NCI-H2227 (cell line): ENCODE measurements around the gene SAPCD1.
"Not testable (repeated sequence)": the region's sequence is repeated elsewhere in the genome, so short reads cannot be mapped to it uniquely, and the experiment has no call there.

Experiments
- DNase-seq: peaks from one replicate; lab custom pipeline; 2025; ENCODE audit not compliant: unreplicated experiment; lab: John Stamatoyannopoulos, UW

The SAPCD1 gene

DNA sequence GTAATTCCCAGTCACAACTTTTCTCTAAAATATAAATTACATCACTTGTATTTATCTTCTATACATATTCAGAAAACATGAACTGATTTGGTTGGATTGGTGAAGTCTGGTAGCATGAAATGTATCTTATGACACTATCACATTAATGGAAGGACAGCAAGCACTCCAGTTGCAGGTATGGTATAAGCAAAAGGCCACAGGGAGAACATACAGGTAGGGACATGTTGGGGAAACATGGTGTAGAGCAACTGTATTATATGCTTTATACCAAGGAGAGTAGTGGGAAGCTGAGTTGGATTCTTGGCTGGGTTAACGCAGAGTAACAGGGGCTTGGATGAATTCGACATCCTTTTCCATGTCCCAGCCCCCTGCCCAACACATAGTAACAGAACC is 34.5 kb downstream of the SAPCD1 start:
- DNase-seq = no peak

DNA sequence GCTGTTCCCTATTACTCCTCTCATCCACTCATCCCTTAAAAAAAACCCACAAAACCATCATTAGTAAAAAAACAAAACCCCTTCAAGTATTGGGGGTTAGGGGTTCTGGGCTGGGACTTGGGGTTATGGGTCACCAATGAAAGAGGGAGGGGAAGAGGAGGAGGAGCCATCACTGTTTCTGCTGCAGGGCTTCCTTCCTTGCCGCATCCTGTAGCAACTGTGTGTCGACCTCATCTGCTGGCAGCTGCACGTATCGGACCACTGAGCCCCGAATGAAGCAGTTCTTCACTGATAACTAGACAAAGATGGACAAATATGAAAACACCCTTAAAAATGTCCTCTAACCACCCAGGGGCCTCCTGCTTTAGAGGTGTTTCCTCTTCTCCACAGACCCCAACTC is 35.1 kb downstream of the SAPCD1 start:
- DNase-seq = no peak

DNA sequence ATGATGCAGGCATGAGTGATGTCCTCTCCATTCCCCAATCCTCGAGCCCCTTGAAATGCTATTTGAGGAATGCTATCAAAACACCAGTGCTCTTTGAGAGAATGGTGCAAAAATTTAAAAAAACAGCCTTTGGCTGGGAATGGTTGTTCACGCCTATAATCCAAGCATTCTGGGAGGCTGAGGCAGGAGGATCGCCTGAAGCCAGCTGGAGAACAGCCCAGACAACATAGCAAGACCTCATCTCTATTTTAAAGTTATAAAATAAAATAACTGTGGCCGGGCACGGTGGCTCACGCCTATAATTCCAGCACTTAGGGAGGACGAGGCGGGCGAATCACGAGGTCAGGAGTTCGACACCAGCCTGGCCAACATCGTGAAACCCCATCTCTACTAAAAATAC is 37.3 kb downstream of the SAPCD1 start:
- no peak for DNase-seq

DNA sequence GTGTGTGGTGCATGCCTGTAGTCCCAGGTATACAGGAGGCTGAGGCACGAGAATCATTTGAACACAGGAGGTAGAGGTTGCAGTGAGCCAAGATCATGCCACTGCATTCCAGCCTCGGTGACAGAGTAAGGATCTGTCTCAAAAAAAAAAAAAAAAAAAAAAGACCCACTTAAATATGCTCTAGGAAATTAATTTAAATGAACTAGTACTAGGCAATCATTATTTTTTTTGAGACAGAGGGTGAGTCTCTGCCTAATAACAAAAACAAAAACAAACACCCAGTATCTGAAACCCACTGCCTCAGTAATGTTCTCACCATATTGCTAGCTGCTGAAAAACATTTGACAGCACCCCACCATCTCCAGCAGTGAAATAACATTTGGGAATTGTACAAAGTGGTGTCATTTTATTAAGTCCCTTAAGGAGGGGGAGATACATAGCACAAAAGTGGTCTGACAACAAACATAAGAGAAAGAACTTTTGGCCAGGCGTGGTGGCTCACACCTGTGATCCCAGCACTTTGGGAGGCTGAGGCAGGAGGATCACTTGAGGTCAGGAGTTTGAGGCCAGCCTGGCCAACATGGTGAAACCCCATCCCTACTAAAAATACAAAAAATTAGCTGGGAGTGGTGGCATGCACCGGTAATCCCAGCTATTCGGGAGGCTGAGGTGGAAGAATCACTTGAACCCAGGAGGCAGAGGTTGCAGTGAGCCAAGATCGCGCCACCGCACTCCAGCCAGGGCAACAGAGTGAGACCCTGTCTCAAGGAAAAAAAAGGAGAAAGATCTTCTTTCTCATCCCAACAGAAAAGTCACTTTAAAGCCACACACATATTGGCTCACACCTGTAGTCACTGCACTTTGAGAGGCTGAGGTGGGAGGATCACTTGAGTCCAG is 38.8 kb downstream of the SAPCD1 start:
- DNase-seq = not testable (repeated sequence)

DNA sequence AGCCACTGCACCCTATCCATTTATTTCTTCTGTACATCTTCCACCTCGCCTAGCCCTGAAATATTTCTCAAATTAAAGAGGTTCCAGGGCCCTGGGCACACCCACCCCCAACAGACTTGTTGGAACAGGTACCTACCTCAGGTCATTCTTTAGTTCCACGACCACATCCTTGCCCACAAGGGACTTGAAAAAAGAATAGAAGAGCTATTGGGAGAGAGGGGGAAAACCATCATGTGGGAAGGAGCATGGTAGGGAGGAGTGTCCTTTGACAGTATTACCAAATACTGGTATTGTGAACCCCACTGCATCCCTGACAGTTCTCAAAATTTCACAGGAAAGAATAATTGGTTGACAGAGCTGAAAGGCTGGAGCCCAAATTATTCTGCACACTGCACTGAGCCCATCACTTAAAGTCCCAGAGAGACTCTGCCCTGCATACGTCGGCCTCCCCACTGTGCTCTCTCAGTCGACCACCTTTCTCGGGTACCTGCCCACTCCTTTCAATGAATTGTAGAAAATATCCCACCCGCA is 43.5 kb downstream of the SAPCD1 start:
- no peak for DNase-seq

DNA sequence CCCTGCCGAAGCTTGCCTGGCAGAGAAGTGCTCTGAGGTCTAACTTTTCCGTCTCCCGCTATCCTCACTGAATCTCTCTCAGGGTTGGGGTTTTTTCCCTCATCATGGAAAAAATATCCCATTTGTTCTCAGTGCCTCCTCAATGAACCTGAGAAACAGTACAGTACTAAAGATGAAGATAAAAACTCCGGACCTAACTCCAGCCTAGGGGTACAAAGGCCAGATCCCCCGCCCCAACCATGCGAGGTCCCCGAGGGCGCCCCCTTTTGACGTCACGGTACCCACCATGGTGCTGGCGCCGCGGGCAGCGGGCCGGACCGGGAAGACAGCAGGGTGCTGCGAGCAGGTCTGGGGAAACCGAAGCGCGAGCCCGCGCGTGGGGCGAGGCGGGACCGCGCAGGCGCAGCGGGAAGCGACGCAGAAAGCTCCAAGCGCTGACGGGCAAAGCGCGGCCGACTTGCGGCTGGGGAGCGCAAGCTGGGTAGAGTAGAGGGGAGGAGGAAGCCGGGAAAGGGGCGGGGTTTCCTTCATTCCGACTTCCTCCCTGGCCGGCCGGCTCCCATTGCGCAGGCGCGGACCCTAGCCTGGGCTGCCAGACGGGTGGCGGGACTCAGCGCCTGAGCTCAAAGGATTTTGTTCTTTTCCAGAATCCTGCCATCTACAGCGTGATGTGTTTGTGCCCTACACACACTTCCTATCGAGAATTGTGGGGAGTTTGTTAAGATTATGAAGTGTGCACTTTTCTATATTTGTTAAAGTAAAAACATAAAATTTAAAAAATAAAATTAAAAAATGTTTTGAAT is 44.2 kb downstream of the SAPCD1 start, which contains the start of gene LSM2:
LSM2 (minus strand) TSS at position 497 of the 803 bp plus-strand sequence; CDS start at position 288, 209 bp downstream.
- peak; percentile 98 for DNase-seq

DNA sequence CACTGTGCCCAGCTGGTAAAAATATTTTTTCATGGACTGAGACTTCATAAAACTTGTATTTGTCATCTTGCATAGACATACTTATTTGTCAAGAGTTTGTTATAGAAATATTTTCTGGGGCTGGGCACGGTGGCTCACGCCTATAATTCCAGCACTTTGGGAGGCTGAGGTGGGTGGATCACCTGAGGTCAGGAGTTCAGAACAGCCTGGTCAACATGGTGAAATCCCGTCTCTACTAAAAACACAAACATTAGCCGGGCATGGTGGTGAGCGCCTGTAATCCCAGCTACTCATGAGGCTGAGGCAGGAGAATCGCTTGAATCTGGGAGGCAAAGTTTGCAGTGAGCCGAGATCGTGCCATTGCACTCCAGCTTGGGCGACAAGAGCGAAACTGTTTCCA is 46.1 kb downstream of the SAPCD1 start:
- DNase-seq = not testable (repeated sequence)

DNA sequence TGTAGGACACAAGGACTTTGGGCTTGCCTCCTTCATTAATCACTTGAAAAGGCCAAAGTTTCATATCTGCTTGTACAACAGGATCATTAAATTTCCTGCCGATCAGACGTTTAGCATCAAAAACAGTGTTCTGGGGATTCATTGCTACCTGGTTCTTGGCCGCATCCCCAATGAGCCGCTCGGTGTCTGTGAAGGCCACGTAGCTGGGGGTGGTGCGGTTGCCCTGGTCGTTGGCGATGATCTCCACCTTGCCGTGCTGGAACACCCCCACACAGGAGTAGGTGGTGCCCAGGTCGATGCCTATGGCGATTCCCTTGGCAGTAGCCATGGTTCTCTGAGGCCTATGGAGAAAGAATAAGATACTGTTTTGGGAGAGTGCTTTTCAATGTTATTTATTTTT is 49.2 kb downstream of the SAPCD1 start:
- no peak for DNase-seq

DNA sequence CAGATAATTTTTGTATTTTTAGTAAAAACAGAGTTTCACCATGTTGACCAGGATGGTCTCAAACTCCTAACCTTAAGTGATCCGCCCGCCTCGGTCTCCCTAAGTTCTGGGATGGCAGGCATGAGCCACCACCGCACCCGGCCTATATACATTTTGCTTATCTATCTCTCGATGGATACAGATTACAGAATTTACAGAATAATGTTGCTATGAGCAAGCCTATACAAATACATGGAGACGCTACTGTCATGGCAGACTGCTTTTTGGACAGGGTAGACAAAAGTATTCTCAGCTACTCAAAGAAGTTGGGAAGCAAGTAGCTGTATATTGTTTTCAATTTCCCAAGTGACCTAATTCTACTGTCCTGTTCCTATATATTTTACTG is 51.0 kb downstream of the SAPCD1 start:
- no peak for DNase-seq
